ENCODE data around the gene FAM83G.
"Not testable (repeated sequence)": the region's sequence is repeated elsewhere in the genome, so short reads cannot be mapped to it uniquely, and the experiment has no call there.

FAM83G gene

DNA sequence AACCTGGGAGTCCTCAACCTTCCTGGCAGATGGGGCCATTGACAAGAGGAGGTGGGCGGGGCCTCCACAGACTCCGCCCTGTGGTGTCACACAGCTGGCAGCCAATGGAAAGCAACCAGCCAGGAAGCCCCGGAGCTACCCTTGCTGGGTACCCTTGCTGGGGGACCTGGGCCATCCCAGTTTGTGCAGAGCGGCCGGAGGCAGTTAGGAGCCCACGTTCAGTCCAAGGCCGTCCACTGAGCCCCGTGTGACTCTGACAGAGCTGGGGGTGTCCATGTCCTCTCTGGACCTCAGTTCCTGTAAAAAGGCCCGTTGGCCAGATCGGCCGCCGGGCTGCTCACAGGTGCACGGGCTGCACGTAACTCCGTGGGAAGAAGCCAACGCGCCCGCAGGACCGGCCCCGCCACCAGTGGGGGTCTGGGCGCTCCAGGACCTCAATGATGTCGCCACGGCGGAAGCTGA lies 17.1 kb upstream of the FAM83G start:
- no peak overlapping the region for H3K4me3 ChIP-seq (ENCODE audit: low read depth, low read length)
- DNase-seq (ENCODE audit: low read depth): no peak
- TF ChIP-seq, protein P1, sequence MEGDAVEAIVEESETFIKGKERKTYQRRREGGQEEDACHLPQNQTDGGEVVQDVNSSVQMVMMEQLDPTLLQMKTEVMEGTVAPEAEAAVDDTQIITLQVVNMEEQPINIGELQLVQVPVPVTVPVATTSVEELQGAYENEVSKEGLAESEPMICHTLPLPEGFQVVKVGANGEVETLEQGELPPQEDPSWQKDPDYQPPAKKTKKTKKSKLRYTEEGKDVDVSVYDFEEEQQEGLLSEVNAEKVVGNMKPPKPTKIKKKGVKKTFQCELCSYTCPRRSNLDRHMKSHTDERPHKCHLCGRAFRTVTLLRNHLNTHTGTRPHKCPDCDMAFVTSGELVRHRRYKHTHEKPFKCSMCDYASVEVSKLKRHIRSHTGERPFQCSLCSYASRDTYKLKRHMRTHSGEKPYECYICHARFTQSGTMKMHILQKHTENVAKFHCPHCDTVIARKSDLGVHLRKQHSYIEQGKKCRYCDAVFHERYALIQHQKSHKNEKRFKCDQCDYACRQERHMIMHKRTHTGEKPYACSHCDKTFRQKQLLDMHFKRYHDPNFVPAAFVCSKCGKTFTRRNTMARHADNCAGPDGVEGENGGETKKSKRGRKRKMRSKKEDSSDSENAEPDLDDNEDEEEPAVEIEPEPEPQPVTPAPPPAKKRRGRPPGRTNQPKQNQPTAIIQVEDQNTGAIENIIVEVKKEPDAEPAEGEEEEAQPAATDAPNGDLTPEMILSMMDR (IDR thresholded peaks at IDR 0.05; ENCODE audit: control insufficient read depth, extremely low read depth, insufficient read depth): no peak

DNA sequence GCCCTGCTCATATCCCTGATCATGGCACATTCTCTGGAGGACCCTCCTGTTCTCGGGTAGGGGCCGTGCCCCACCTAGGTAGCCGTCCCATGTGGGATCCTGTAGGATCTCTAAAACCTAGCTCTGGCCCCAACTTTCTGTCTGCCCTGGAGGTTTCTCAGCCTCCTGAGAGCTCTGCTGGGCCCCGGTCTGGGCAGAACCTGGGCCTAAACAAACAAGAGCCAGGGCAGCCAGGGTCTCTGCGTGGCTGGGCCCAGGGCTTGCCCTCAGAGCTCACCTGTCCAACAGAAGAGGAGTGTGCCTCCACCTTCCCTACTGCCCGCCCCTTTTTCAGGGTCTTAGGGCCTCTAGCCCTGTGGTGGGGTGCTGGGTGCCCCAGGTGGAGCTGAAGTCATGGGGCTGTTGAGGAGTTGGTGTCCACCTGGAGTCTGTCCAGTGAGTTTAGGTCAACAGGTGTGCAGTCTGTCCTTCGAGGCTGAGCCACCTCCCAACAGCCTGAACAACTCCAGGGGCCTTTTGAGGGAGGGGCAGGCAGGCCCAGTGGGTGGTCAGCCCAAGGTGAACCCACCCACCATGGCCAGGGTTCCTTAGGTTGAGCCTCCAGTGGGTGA lies 16.6 kb upstream of the FAM83G start:
- DNase-seq (ENCODE audit: low read depth); H3K4me3 ChIP-seq (ENCODE audit: low read depth, low read length): not testable (repeated sequence)

- H3K4me3 ChIP-seq (ENCODE audit: low read depth, low read length): no peak overlapping the region
- TF ChIP-seq, protein P1 (IDR thresholded peaks at IDR 0.05; ENCODE audit: control insufficient read depth, extremely low read depth, insufficient read depth): no peak
- no peak for DNase-seq (ENCODE audit: low read depth)
These were observed 15.5 kb upstream of the FAM83G start for GRCh38 chr17:19020016-19020415.

DNA sequence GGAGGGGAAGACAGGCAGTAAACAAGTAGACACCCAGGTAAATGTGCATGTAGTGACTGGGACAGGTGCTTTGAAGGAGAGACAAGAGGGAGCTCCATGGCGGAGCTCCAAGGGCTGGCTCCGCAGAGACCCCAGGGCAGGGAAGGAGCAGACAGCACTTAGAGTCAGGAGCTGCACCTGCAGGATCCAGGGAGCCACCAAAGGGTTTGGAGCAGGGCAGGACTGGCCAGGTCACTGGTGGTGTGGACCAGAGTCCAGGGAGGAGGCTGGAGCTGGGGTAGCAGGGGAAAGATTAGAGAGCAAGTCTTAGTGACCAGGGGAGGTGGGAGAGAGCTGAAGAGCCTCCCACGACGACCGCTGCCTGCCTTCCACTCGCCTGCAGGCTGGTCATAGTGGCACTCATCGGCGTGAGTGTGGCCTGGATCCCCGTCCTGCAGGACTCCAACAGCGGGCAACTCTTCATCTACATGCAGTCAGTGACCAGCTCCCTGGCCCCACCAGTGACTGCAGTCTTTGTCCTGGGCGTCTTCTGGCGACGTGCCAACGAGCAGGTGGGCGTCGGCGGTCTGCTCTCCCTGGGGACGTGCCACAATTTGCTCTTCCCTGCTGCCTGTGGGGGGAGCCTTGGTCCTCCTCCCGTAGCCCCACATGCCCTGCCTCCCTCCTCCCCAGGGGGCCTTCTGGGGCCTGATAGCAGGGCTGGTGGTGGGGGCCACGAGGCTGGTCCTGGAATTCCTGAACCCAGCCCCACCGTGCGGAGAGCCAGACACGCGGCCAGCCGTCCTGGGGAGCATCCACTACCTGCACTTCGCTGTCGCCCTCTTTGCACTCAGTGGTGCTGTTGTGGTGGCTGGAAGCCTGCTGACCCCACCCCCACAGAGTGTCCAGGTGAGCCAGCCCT lies 14.7 kb upstream of the FAM83G start:
- DNase-seq (ENCODE audit: low read depth): no peak
- H3K4me3 ChIP-seq (ENCODE audit: low read depth, low read length): no peak overlapping the region
- TF ChIP-seq, protein P1 (IDR thresholded peaks at IDR 0.05; ENCODE audit: control insufficient read depth, extremely low read depth, insufficient read depth): no peak

DNA sequence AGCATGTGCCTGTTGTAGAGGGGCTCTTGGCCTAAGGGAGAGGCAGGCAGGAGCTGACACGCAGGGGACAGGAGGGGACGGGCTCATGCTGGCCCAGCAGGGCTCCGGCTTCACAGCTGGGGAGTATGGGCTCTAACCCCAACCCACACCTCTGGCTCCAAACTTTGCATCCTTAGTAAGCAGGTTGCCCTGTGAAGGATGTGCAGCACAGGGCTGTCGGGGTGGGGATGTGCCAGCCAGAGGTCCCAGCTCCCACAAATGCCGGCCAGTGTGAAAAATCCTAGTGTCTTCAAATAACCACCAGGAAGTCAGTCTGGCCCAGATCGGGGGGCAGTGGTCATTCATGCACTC lies 14.0 kb upstream of the FAM83G start:
- no peak for DNase-seq (ENCODE audit: low read depth)
- H3K4me3 ChIP-seq (ENCODE audit: low read depth, low read length): no peak overlapping the region
- TF ChIP-seq, protein P1 (IDR thresholded peaks at IDR 0.05; ENCODE audit: control insufficient read depth, extremely low read depth, insufficient read depth): no peak

DNA sequence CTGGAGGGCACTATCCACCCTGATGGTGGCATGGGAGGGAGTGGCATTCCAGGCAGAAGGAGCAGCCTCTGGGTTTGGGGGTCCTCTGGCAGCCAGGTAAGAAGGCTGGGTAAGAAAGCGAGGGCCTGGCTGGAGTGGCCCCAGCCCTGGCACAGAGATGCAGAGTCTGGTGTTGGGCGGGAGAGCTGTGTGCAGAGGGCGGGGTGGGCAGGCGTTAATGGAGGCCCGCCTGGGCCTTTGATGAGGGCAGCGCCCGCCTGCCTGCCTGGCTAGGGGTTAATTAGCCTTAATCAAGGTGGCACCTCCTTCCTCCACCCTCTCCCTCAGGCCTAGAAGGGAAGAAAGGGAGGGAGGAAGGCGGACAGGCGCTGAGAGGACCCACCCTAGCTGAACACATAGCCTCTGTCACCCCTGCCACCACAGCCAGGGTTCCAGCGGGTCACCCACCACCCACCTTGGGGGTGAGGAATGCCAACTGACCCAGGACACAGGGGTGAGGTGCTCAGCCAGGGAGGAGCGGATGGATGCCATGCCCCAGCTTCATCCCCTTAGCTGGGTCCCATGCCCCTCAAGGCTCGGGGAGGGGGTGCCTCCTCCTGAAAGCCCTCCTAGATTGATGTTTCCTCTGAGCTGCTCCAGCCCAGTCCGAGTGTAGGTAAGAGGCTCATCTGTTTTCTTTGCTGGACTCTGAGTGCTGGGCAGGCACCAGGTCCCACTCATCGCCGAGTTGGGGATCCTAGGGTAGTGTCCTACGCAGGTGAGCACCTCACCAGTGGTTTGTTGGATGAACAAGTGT lies 13.4 kb upstream of the FAM83G start:
- H3K4me3 ChIP-seq (ENCODE audit: low read depth, low read length): no peak overlapping the region
- no peak for DNase-seq (ENCODE audit: low read depth)
- TF ChIP-seq, protein P1 (IDR thresholded peaks at IDR 0.05; ENCODE audit: control insufficient read depth, extremely low read depth, insufficient read depth): no peak

DNA sequence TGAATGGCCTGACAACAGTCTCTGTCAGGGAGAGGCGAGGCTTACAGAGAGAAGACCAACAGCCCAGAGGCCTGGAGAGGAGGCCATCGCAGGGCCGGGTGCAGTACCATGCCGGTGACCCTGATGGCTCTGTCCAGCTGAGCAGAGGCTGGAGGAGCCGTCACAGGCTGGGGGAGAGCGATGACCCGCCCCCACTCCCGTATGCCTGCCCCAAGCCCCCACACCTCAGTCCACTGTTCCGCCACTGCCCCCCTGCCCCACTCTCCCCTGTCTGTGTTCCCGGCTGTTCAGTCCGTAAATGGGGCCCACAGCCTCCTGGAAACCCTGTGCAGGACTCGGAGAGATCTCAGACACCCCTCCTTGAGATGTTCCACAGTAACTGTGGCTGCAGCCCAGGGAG lies 12.8 kb upstream of the FAM83G start:
- TF ChIP-seq, protein P1 (IDR thresholded peaks at IDR 0.05; ENCODE audit: control insufficient read depth, extremely low read depth, insufficient read depth): no peak

More for the DNA sequence above, 12.8 kb upstream of the FAM83G start:
- no peak overlapping the region for H3K4me3 ChIP-seq (ENCODE audit: low read depth, low read length)
- no peak for DNase-seq (ENCODE audit: low read depth)

All from LNCaP clone FGC (cell line).